ENCODE results near the gene CRACR2B.

CRACR2B gene

GRCh38 chr11:827146-827896, 398 bp upstream of the CRACR2B start:
- DNase-seq, result peak in 1 of 2 experiments; percentile 32

GRCh38 chr11:828506-829175, 922 bp downstream of the CRACR2B start:
- DNase-seq, result no peak

GRCh38 chr11:829176-829846, 1.6 kb downstream of the CRACR2B start:
- no peak for DNase-seq

- no peak for DNase-seq
Measured at GRCh38 chr11:829847-830294, 2.2 kb downstream of the CRACR2B start.

GRCh38 chr11:830295-831117, 2.8 kb downstream of the CRACR2B start:
- DNase-seq, result no peak

GRCh38 chr11:831118-831864, 3.6 kb downstream of the CRACR2B start:
- no peak for DNase-seq

- DNase-seq, result no peak
Measured at GRCh38 chr11:831961-832528, 4.3 kb downstream of the CRACR2B start.

- peak; percentile 57 to 66 for DNase-seq
Measured at GRCh38 chr11:832529-833113, 4.9 kb downstream of the CRACR2B start, which contains the start of gene CD151. Gene CD151 (plus strand): TSS chr11:832952. CDS start chr11:836070, 3,118 bp downstream.

GRCh38 chr11:833114-833791, 5.5 kb downstream of the CRACR2B start:
- DNase-seq, result no peak

- no peak for DNase-seq
Measured at GRCh38 chr11:833849-834311, 6.2 kb downstream of the CRACR2B start.

GRCh38 chr11:834371-835316, 6.9 kb downstream of the CRACR2B start:
- no peak for DNase-seq

GRCh38 chr11:836274-836673, 8.6 kb downstream of the CRACR2B start:
- no peak for DNase-seq

- no peak for DNase-seq
Measured at GRCh38 chr11:836700-837099, 9.0 kb downstream of the CRACR2B start.

GRCh38 chr11:837189-837989, 9.7 kb downstream of the CRACR2B start:
- DNase-seq, result no peak

- no peak for DNase-seq
Measured at GRCh38 chr11:837990-838307, 10.2 kb downstream of the CRACR2B start.

- no peak for DNase-seq
Measured at GRCh38 chr11:838441-839279, 10.9 kb downstream of the CRACR2B start.

- no peak for DNase-seq
Measured at GRCh38 chr11:839280-839623, 11.5 kb downstream of the CRACR2B start.

Measured in NCI-H1930 (cell line).